Measurements from ENCODE around the gene CACNA1F. TPM values are rescaled to one million over a fixed set of nuclear protein-coding genes. Genes with fewer than 3 reads are reported as not detected.

The CACNA1F gene
- total RNA-seq, 1 donor from 2014 or later = 0.28 TPM

Other genes starting within 250 kb of the CACNA1F start
- gene GRIPAP1, start 231.1 kb downstream of the CACNA1F start, total RNA-seq = 21.2 TPM
- gene TFE3, start 190.0 kb downstream of the CACNA1F start, total RNA-seq = 20.2 TPM
- 27.7 TPM for gene CCDC120, start 174.3 kb downstream of the CACNA1F start, total RNA-seq
- 4.8 TPM for gene PRAF2, start 159.3 kb downstream of the CACNA1F start, total RNA-seq
- gene WDR45, start 153.5 kb downstream of the CACNA1F start, total RNA-seq = 30.3 TPM
- 11.9 TPM for gene GPKOW, start 109.6 kb downstream of the CACNA1F start, total RNA-seq
- 4.7 TPM for gene MAGIX, start 70.6 kb downstream of the CACNA1F start, total RNA-seq
- gene PLP2, start 61.4 kb downstream of the CACNA1F start, total RNA-seq = 359 TPM
- 17.5 TPM for gene PRICKLE3, start 47.0 kb downstream of the CACNA1F start, total RNA-seq
- 0.36 TPM for gene SYP, start 33.1 kb downstream of the CACNA1F start, total RNA-seq
- gene CCDC22, start 2.1 kb upstream of the CACNA1F start, total RNA-seq = 9.4 TPM
- 0.76 TPM for gene FOXP3, start 31.4 kb upstream of the CACNA1F start, total RNA-seq
- gene PPP1R3F, start 36.5 kb upstream of the CACNA1F start, total RNA-seq = 3.4 TPM
- not detected for gene GAGE10, start 70.3 kb upstream of the CACNA1F start, total RNA-seq
- not detected for gene GAGE12J, start 88.7 kb upstream of the CACNA1F start, total RNA-seq
- not detected for gene GAGE13, start 98.2 kb upstream of the CACNA1F start, total RNA-seq